MM.1S (cell line): Measurements from ENCODE around the gene CRACDL.

ENCODE experiments used
- EZH2phosphoT487 ChIP-seq: fragments of 300-600 bp; sonication (generic); IDR thresholded peaks from 2 replicates; pipeline ENCODE4 v1.6.1; 2018; ENCODE audit warnings: antibody characterized with exemption, low read length
- TF ChIP-seq, protein P1 (sequence below): fragments of 300-600 bp; sonication (generic); IDR thresholded peaks from 2 replicates; pipeline ENCODE4 v1.5.1; 2016; ENCODE audit warnings: antibody characterized with exemption, low read length, mixed read lengths

GRCh38 chr2:98944775-98945174 lies 8.8 kb upstream of the CRACDL start:
- TF ChIP-seq EZH2phosphoT487 = no peak
- TF ChIP-seq, protein P1, sequence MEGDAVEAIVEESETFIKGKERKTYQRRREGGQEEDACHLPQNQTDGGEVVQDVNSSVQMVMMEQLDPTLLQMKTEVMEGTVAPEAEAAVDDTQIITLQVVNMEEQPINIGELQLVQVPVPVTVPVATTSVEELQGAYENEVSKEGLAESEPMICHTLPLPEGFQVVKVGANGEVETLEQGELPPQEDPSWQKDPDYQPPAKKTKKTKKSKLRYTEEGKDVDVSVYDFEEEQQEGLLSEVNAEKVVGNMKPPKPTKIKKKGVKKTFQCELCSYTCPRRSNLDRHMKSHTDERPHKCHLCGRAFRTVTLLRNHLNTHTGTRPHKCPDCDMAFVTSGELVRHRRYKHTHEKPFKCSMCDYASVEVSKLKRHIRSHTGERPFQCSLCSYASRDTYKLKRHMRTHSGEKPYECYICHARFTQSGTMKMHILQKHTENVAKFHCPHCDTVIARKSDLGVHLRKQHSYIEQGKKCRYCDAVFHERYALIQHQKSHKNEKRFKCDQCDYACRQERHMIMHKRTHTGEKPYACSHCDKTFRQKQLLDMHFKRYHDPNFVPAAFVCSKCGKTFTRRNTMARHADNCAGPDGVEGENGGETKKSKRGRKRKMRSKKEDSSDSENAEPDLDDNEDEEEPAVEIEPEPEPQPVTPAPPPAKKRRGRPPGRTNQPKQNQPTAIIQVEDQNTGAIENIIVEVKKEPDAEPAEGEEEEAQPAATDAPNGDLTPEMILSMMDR = no peak
